ENCODE data around the gene STK38. TPM values are rescaled to one million over a fixed set of nuclear protein-coding genes. Genes with fewer than 3 reads are reported as not detected.

STK38 gene
- total RNA-seq, 1 experiment from 2014 or later: 13.3 TPM

DNA sequence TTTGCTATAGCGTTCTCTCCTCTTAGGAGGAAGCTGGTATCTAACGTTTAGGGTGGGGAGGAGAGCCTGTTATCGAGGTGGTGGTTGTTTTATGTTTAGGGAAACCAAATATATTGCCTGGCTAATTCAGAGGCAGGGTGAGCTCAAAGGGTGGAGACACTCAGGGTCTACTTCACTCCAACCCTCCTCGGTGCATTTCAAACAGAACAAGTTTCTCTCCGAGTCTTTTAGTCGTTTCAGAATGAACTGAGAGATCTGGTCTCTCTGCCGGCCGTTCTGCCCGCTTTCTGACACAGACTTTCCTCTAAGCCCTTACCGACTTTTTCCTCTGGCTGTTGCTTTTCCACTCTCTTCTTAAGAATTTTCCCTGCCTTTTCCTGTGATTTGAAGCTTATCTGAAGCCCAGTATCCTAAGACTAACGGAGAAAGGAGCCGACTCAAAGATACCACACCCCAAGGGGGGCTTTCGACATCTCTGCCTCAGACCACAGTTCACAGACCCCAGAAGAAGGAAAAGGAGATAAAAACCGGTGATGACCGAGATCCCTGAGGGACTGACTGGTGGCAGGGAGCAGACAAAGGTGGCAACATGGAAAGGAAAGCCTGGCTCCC lies 865 bp downstream of the STK38 start:
- no peak for DNase-seq (ENCODE audit: low spot score)
- no peak for TF ChIP-seq GRHL2 (CRISPR knock-in tag; IDR thresholded peaks at IDR 0.05; ENCODE audit: insufficient replicate concordance, severe bottlenecking)
- TF ChIP-seq STAT6 (CRISPR knock-in tag; conservative IDR thresholded peaks at IDR 0.05; ENCODE audit: low read depth): no peak
- no peaks in the 10 kb centered on the region; the same call in 1 of the 2 replicates for H3K27me3 Mint-ChIP-seq (ENCODE audit: low read depth)
- ChIA-PET CTCF (no interaction called here), POLR2A (interaction anchor here (0.5 kb wide), 1 partner anchor 16 kb away, joined by 3 read pairs; no protein-coding TSS in a partner anchor)
- ATAC-seq: no peak
- peak overlapping the region; percentile 90 for H3K4me3 Mint-ChIP-seq
- H3K27ac Mint-ChIP-seq: peak overlapping the region; percentile 90
- peaks cover 9% of the 10 kb centered on the region for H3K36me3 Mint-ChIP-seq
- H3K9me3 Mint-ChIP-seq: no peaks in the 10 kb centered on the region
- H3K4me1 Mint-ChIP-seq: peaks cover 25% of the 10 kb centered on the region

DNA sequence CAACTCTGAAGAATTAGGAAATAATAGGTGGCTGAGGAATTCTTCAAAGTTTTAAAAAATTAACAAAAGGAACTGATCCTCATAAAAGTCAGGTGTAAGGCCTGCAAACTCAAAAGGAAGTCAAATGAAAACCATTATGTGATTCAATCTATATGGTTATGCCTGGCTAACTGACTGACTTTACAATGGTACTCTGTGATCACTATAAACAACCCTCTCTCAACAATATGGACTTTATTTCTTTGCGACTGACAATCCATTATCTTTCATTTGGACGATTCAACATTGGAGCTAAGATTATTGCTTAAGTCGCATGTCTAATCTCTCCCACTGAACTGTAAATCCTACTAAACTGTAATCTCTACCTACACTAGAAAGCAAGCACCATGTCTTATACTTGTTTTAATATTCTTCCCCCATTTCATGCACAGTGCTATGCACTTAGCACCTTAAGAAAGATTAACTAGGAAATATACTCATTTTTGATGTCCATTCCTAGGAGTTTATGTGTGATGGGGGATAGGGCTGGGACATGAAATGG lies 1.4 kb downstream of the STK38 start:
- H3K36me3 Mint-ChIP-seq: peaks cover 12% of the 10 kb centered on the region
- 0 out of 2 replicates have a peak overlapping the region, but pooled peaks have one; percentile 90 for H3K27ac Mint-ChIP-seq
- peaks cover 25% of the 10 kb centered on the region for H3K4me1 Mint-ChIP-seq
- CTCF ChIA-PET: no interaction called here
- TF ChIP-seq, protein P1, sequence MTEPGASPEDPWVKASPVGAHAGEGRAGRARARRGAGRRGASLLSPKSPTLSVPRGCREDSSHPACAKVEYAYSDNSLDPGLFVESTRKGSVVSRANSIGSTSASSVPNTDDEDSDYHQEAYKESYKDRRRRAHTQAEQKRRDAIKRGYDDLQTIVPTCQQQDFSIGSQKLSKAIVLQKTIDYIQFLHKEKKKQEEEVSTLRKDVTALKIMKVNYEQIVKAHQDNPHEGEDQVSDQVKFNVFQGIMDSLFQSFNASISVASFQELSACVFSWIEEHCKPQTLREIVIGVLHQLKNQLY (CRISPR knock-in tag; IDR thresholded peaks at IDR 0.05): no peak
- TF ChIP-seq, protein P2, sequence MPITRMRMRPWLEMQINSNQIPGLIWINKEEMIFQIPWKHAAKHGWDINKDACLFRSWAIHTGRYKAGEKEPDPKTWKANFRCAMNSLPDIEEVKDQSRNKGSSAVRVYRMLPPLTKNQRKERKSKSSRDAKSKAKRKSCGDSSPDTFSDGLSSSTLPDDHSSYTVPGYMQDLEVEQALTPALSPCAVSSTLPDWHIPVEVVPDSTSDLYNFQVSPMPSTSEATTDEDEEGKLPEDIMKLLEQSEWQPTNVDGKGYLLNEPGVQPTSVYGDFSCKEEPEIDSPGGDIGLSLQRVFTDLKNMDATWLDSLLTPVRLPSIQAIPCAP (CRISPR knock-in tag; IDR thresholded peaks at IDR 0.05): no peak
- TF ChIP-seq, protein P3, sequence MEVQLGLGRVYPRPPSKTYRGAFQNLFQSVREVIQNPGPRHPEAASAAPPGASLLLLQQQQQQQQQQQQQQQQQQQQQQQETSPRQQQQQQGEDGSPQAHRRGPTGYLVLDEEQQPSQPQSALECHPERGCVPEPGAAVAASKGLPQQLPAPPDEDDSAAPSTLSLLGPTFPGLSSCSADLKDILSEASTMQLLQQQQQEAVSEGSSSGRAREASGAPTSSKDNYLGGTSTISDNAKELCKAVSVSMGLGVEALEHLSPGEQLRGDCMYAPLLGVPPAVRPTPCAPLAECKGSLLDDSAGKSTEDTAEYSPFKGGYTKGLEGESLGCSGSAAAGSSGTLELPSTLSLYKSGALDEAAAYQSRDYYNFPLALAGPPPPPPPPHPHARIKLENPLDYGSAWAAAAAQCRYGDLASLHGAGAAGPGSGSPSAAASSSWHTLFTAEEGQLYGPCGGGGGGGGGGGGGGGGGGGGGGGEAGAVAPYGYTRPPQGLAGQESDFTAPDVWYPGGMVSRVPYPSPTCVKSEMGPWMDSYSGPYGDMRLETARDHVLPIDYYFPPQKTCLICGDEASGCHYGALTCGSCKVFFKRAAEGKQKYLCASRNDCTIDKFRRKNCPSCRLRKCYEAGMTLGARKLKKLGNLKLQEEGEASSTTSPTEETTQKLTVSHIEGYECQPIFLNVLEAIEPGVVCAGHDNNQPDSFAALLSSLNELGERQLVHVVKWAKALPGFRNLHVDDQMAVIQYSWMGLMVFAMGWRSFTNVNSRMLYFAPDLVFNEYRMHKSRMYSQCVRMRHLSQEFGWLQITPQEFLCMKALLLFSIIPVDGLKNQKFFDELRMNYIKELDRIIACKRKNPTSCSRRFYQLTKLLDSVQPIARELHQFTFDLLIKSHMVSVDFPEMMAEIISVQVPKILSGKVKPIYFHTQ (CRISPR knock-in tag; IDR thresholded peaks at IDR 0.05): no peak
- TF ChIP-seq HMGA2 (CRISPR knock-in tag; IDR thresholded peaks at IDR 0.05): no peak
- TF ChIP-seq, protein P4, sequence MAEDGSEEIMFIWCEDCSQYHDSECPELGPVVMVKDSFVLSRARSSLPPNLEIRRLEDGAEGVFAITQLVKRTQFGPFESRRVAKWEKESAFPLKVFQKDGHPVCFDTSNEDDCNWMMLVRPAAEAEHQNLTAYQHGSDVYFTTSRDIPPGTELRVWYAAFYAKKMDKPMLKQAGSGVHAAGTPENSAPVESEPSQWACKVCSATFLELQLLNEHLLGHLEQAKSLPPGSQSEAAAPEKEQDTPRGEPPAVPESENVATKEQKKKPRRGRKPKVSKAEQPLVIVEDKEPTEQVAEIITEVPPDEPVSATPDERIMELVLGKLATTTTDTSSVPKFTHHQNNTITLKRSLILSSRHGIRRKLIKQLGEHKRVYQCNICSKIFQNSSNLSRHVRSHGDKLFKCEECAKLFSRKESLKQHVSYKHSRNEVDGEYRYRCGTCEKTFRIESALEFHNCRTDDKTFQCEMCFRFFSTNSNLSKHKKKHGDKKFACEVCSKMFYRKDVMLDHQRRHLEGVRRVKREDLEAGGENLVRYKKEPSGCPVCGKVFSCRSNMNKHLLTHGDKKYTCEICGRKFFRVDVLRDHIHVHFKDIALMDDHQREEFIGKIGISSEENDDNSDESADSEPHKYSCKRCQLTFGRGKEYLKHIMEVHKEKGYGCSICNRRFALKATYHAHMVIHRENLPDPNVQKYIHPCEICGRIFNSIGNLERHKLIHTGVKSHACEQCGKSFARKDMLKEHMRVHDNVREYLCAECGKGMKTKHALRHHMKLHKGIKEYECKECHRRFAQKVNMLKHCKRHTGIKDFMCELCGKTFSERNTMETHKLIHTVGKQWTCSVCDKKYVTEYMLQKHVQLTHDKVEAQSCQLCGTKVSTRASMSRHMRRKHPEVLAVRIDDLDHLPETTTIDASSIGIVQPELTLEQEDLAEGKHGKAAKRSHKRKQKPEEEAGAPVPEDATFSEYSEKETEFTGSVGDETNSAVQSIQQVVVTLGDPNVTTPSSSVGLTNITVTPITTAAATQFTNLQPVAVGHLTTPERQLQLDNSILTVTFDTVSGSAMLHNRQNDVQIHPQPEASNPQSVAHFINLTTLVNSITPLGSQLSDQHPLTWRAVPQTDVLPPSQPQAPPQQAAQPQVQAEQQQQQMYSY (CRISPR knock-in tag; IDR thresholded peaks at IDR 0.05): no peak
- H3K9me3 Mint-ChIP-seq: no peaks in the 10 kb centered on the region
- POLR2A ChIA-PET: interaction anchor here (0.5 kb wide), 2 partner anchors 15 to 16 kb away, joined by 3 read pairs; no protein-coding TSS in a partner anchor
- no peaks in the 10 kb centered on the region; the same call in 1 of the 2 replicates for H3K27me3 Mint-ChIP-seq (ENCODE audit: low read depth)
- ATAC-seq (no peak), DNase-seq (ENCODE audit: low spot score) (no peak)
- H3K4me3 Mint-ChIP-seq: peak overlapping the region; percentile 90

DNA sequence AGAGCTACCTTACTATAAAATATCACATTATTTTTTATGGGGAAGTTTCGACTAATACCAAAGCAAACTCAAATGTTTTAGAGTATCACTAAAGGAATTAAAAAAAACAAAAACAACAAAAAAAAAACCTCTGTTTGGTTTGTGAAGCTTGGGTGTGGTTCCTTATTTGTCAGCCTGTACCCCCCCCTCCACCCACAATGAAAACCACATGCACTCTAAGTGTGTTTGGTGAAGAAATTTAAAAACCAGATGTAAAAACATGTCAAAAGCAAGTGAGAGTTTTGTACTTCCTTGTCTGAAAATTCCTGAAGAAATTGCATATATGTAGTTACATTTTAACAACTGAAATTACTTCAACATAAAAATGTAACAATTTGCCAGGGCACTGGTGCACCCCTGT lies 3.1 kb downstream of the STK38 start:
- H3K27me3 Mint-ChIP-seq (ENCODE audit: low read depth): no peaks in the 10 kb centered on the region; the same call in 1 of the 2 replicates
- H3K4me1 Mint-ChIP-seq: peaks cover 25% of the 10 kb centered on the region
- H3K9me3 Mint-ChIP-seq: no peaks in the 10 kb centered on the region
- ATAC-seq: no peak
- no peak for DNase-seq (ENCODE audit: low spot score)
- peaks cover 21% of the 10 kb centered on the region for H3K36me3 Mint-ChIP-seq
- no peak overlapping the region for H3K4me3 Mint-ChIP-seq
- H3K27ac Mint-ChIP-seq: 0 out of 2 replicates have a peak overlapping the region, but pooled peaks have one; percentile 15
- ChIA-PET POLR2A (no interaction called here), CTCF (interaction anchor here (0.5 to 1.4 kb wide), 2 partner anchors 61 to 116 kb away, joined by 3 to 4 read pairs; no protein-coding TSS in a partner anchor)
- TF ChIP-seq GTF2I (CRISPR knock-in tag; conservative IDR thresholded peaks at IDR 0.05): no peak
- no peak for TF ChIP-seq GRHL2 (CRISPR knock-in tag; IDR thresholded peaks at IDR 0.05; ENCODE audit: insufficient replicate concordance, severe bottlenecking)
- TF ChIP-seq NFYB (CRISPR knock-in tag; conservative IDR thresholded peaks at IDR 0.05; ENCODE audit: low read depth): no peak
- no peak for TF ChIP-seq FOXP4 (CRISPR knock-in tag; IDR thresholded peaks at IDR 0.05)
- no peak for TF ChIP-seq GABPB1 (CRISPR knock-in tag; IDR thresholded peaks at IDR 0.05)
- TF ChIP-seq ZNF317 (CRISPR knock-in tag; IDR thresholded peaks at IDR 0.05; ENCODE audit: borderline replicate concordance, low read depth): no peak
- TF ChIP-seq JAZF1 (CRISPR knock-in tag; IDR thresholded peaks at IDR 0.05): no peak
- TF ChIP-seq E2F4 (CRISPR knock-in tag; IDR thresholded peaks at IDR 0.05; ENCODE audit: borderline replicate concordance, low read depth): no peak
- TF ChIP-seq ETV6 (CRISPR knock-in tag; IDR thresholded peaks at IDR 0.05): no peak
